GM23338 (cell line): Measurements from ENCODE around the gene DAZAP1. TPM values are rescaled to one million over a fixed set of nuclear protein-coding genes. Genes with fewer than 3 reads are reported as not detected.
A peak's percentile ranks its signal among the peaks of the same experiment; 100 is the strongest.

Source experiments
- ATAC-seq: fragments of 200-7000 bp; cut with Tn5 transposase; 3 replicates; pipeline ENCODE4 v1.9.1; 2020
- DNase-seq: peaks from one replicate; pipeline ENCODE4 v3.0.0-alpha.2; 2015; ENCODE audit warnings: low spot score
- H2AFZ ChIP-seq: fragments of 200-600 bp; sonication (generic); 2 replicates; pipeline ENCODE4 v1.8.0; 2016; ENCODE audit warnings: antibody characterized with exemption, mild to moderate bottlenecking, moderate library complexity
- H3F3A ChIP-seq: fragments of 200-600 bp; sonication (generic); replicated peaks from 2 replicates; pipeline ENCODE4 v1.8.0; 2017; ENCODE audit warnings: antibody characterized with exemption, mixed run types, low read depth
- H3K27ac ChIP-seq: fragments of 200-600 bp; sonication (generic); 2 replicates; pipeline ENCODE4 v1.6.1; 2016; ENCODE audit warnings: low read depth
- H3K27me3 ChIP-seq: fragments of 200-600 bp; sonication (generic); 2 replicates; pipeline ENCODE4 v1.8.0; 2016; ENCODE audit warnings: mild to moderate bottlenecking, mixed run types, moderate library complexity; ENCODE audit not compliant: insufficient read depth
- H3K36me3 ChIP-seq: fragments of 200-600 bp; sonication (generic); 2 replicates; pipeline ENCODE4 v1.8.0; 2016; ENCODE audit warnings: mild to moderate bottlenecking; ENCODE audit not compliant: insufficient read depth
- H3K4me1 ChIP-seq: fragments of 200-600 bp; sonication (generic); 2 replicates; pipeline ENCODE4 v1.8.0; 2016; ENCODE audit warnings: mild to moderate bottlenecking, moderate library complexity; ENCODE audit not compliant: insufficient read depth
- H3K4me2 ChIP-seq: fragments of 200-600 bp; sonication (generic); 2 replicates; pipeline ENCODE4 v1.7.1; 2017; ENCODE audit warnings: mixed run types
- H3K4me3 ChIP-seq: fragments of 200-600 bp; sonication (generic); 2 replicates; pipeline ENCODE4 v1.6.1; 2016; ENCODE audit warnings: mixed run types
- H3K79me2 ChIP-seq: fragments of 200-600 bp; sonication (generic); replicated peaks from 2 replicates; pipeline ENCODE4 v1.8.0; 2017; ENCODE audit warnings: mild to moderate bottlenecking; ENCODE audit not compliant: insufficient read depth
- H3K9me2 ChIP-seq: fragments of 200-600 bp; sonication (generic); 2 replicates; pipeline ENCODE4 v1.8.0; 2017; ENCODE audit not compliant: insufficient read depth
- H4K20me1 ChIP-seq: fragments of 200-600 bp; sonication (generic); replicated peaks from 2 replicates; pipeline ENCODE4 v1.8.0; 2017; ENCODE audit warnings: mild to moderate bottlenecking; ENCODE audit not compliant: insufficient read depth
- H3K27ac Mint-ChIP-seq: 2 replicates; pipeline ENCODE4 v1.8.0; 2020; ENCODE audit warnings: inconsistent platforms, mild to moderate bottlenecking, moderate library complexity, mixed read lengths
- H3K27me3 Mint-ChIP-seq: 3 replicates; pipeline ENCODE4 v1.8.0; 2022; ENCODE audit warnings: low read depth, mild to moderate bottlenecking, moderate library complexity, mixed read lengths, inconsistent platforms; ENCODE audit not compliant: insufficient read depth, poor library complexity
- H3K36me3 Mint-ChIP-seq: 3 replicates; pipeline ENCODE4 v1.8.0; 2021; ENCODE audit warnings: low read depth, mild to moderate bottlenecking, inconsistent platforms, moderate library complexity, mixed read lengths
- H3K4me1 Mint-ChIP-seq: 3 replicates; pipeline ENCODE4 v1.8.0; 2020; ENCODE audit warnings: mild to moderate bottlenecking, inconsistent platforms, mixed read lengths
- H3K4me3 Mint-ChIP-seq: 3 replicates; pipeline ENCODE4 v1.8.0; 2021; ENCODE audit warnings: moderate library complexity, mild to moderate bottlenecking, inconsistent platforms, mixed read lengths
- H3K9me3 Mint-ChIP-seq: 3 replicates; pipeline ENCODE4 v1.8.0; 2020; ENCODE audit warnings: moderate library complexity, mild to moderate bottlenecking, inconsistent platforms, mixed read lengths
- CREB1 ChIP-seq: fragments of 250-450 bp; sonication (Bioruptor Pico); IDR thresholded peaks from 2 replicates; pipeline ENCODE4 v1.5.0; 2020; ENCODE audit warnings: low read depth, mild to moderate bottlenecking, moderate library complexity
- EZH2 ChIP-seq: fragments of 200-600 bp; sonication (generic); IDR thresholded peaks from one replicate; pipeline ENCODE4 v1.8.0; 2017; ENCODE audit warnings: antibody characterized with exemption, mild to moderate bottlenecking, low read depth; ENCODE audit not compliant: unreplicated experiment
- EZH2phosphoT487 ChIP-seq: fragments of 200-600 bp; sonication (generic); IDR thresholded peaks from one replicate; pipeline ENCODE4 v1.8.1; 2018; ENCODE audit warnings: antibody characterized with exemption; ENCODE audit not compliant: unreplicated experiment
- JUNB ChIP-seq: IDR thresholded peaks from one replicate; pipeline ENCODE4 v1.6.1; 2016; ENCODE audit warnings: antibody characterized with exemption; ENCODE audit not compliant: unreplicated experiment
- STAT1 ChIP-seq: IDR thresholded peaks from one replicate; pipeline ENCODE4 v1.6.1; 2016; ENCODE audit warnings: antibody characterized with exemption; ENCODE audit not compliant: unreplicated experiment
- ZNF331 ChIP-seq: fragments of 250-450 bp; sonication (Bioruptor Pico); IDR thresholded peaks from 2 replicates; pipeline ENCODE4 v1.5.0; 2020; ENCODE audit warnings: low read depth, mild to moderate bottlenecking, moderate library complexity
- polyA plus RNA-seq: library from polyadenylated mRNA; unstranded; fragments of >200 nt; fragmentation: Nextera tagmentation; extraction: Ambion mirVana; gene quantifications from 2 replicates; pipeline ENCODE4 v1.2.1, GENCODE V29; 2016
- total RNA-seq: library from RNA; depleted of rRNA; stranded (reverse); fragments of >200 nt; shearing (Covaris generic); gene quantifications from 2 replicates; pipeline ENCODE4 v1.2.3, GENCODE V29; 2014
- TF ChIP-seq, protein P1 (sequence below): IDR thresholded peaks from one replicate; pipeline ENCODE4 v1.6.1; 2018; ENCODE audit warnings: antibody characterized with exemption; ENCODE audit not compliant: unreplicated experiment
- TF ChIP-seq, protein P2 (sequence below): IDR thresholded peaks from 2 replicates; pipeline ENCODE4 v1.6.1; 2016; ENCODE audit warnings: antibody characterized with exemption
- TF ChIP-seq, protein P3 (sequence below): fragments of 250-450 bp; sonication (Bioruptor Pico); IDR thresholded peaks from 2 replicates; pipeline ENCODE4 v1.5.0; 2020; ENCODE audit warnings: mild to moderate bottlenecking, moderate library complexity

The DAZAP1 gene
- total and polyA plus RNA-seq, 2 experiments from 2014 or later: 44.1 to 194 TPM

DNA sequence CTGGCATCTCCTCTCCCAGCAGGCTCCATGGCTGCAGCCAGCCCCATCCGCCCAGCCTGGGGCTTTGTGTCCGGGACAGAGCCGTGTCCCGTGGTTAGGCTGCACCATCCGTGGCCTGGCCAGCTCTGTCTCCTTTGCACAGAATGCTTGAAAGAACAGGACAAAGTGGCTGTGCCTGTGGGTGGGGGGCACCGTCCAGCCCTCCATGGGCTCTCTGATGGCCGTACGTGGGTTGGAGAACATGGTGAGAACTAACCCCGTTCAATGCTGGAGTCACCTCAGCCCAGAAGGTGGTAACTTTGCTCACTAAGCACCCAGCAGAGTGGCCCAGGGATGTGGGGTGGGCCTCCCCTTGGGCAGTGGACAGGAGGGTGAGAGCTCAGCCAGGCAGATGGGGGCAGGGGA is 33.6 kb downstream of the DAZAP1 start (continued):
- TF ChIP-seq, protein P1, sequence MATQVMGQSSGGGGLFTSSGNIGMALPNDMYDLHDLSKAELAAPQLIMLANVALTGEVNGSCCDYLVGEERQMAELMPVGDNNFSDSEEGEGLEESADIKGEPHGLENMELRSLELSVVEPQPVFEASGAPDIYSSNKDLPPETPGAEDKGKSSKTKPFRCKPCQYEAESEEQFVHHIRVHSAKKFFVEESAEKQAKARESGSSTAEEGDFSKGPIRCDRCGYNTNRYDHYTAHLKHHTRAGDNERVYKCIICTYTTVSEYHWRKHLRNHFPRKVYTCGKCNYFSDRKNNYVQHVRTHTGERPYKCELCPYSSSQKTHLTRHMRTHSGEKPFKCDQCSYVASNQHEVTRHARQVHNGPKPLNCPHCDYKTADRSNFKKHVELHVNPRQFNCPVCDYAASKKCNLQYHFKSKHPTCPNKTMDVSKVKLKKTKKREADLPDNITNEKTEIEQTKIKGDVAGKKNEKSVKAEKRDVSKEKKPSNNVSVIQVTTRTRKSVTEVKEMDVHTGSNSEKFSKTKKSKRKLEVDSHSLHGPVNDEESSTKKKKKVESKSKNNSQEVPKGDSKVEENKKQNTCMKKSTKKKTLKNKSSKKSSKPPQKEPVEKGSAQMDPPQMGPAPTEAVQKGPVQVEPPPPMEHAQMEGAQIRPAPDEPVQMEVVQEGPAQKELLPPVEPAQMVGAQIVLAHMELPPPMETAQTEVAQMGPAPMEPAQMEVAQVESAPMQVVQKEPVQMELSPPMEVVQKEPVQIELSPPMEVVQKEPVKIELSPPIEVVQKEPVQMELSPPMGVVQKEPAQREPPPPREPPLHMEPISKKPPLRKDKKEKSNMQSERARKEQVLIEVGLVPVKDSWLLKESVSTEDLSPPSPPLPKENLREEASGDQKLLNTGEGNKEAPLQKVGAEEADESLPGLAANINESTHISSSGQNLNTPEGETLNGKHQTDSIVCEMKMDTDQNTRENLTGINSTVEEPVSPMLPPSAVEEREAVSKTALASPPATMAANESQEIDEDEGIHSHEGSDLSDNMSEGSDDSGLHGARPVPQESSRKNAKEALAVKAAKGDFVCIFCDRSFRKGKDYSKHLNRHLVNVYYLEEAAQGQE: no peak

DNA sequence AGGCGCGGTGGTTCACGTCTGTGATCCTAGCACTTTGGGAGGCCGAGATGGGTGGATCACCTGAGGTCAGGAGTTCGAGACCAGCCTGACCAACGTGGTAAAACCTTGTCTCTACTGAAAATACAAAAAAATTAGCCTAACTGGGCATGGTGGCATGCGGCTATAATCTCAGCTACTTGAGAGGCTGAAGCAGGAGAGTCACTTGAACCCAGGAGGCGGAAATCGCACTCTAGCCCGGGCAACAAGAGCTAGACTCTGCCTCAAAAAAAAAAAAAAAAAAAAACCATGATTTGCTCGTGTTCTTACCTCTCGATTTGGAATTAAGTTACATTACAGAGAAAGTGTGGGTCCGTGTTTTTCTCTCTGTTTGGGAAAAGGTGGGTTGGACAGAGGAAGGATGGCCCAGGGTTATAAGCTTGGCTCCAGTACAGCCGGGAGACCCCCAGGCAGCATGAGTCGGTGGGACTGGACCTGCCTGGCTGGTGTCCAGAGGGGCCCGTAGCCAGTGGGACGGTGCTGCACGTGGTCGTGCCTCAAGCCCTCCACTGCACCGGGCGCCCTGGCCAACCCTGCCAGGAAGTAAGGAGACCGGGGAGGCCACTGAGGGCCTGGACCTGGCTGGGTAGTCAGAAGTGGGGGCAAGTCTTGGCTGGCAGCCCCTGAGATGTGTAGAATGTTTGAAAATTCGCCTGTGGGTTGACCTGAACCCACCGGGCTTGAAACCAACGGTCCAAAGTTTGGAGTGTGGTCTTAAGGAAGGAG is 34.5 kb downstream of the DAZAP1 start:
- Mint-ChIP-seq H3K27ac (0 out of 2 replicates have a peak overlapping the region, but pooled peaks have one; percentile 23), H3K4me1 (peaks cover 20% of the 10 kb centered on the region), H3K4me3 (peak overlapping the region; percentile 97), H3K36me3 (peaks cover 47% of the 10 kb centered on the region), H3K9me3 (no peaks in the 10 kb centered on the region), H3K27me3 (peaks cover 39% of the 10 kb centered on the region)
- Histone ChIP-seq H3K4me1 (peaks cover 16% of the 10 kb centered on the region; the same call in 1 of the 2 replicates), H3F3A (peaks cover 69% of the 10 kb centered on the region), H3K79me2 (peaks cover 24% of the 10 kb centered on the region), H3K9me2 (no peaks in the 10 kb centered on the region), H3K36me3 (peaks cover 24% of the 10 kb centered on the region), H4K20me1 (peaks cover 29% of the 10 kb centered on the region), H2AFZ (no peak overlapping the region), H3K4me3 (no peak overlapping the region), H3K27ac (peak overlapping the region; percentile 72; the same call in 1 of the 2 replicates), H3K4me2 (no peak overlapping the region), H3K27me3 (peaks cover 8% of the 10 kb centered on the region)
- DNase-seq (no peak), ATAC-seq (no peak)
- TF ChIP-seq EZH2phosphoT487 (no peak), CREB1 (CRISPR knock-in tag) (no peak), ZNF331 (no peak), EZH2 (no peak), STAT1 (no peak), JUNB (no peak)
- TF ChIP-seq, protein P2, sequence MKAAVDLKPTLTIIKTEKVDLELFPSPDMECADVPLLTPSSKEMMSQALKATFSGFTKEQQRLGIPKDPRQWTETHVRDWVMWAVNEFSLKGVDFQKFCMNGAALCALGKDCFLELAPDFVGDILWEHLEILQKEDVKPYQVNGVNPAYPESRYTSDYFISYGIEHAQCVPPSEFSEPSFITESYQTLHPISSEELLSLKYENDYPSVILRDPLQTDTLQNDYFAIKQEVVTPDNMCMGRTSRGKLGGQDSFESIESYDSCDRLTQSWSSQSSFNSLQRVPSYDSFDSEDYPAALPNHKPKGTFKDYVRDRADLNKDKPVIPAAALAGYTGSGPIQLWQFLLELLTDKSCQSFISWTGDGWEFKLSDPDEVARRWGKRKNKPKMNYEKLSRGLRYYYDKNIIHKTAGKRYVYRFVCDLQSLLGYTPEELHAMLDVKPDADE: no peak
- TF ChIP-seq, protein P1: no peak
- TF ChIP-seq, protein P3, sequence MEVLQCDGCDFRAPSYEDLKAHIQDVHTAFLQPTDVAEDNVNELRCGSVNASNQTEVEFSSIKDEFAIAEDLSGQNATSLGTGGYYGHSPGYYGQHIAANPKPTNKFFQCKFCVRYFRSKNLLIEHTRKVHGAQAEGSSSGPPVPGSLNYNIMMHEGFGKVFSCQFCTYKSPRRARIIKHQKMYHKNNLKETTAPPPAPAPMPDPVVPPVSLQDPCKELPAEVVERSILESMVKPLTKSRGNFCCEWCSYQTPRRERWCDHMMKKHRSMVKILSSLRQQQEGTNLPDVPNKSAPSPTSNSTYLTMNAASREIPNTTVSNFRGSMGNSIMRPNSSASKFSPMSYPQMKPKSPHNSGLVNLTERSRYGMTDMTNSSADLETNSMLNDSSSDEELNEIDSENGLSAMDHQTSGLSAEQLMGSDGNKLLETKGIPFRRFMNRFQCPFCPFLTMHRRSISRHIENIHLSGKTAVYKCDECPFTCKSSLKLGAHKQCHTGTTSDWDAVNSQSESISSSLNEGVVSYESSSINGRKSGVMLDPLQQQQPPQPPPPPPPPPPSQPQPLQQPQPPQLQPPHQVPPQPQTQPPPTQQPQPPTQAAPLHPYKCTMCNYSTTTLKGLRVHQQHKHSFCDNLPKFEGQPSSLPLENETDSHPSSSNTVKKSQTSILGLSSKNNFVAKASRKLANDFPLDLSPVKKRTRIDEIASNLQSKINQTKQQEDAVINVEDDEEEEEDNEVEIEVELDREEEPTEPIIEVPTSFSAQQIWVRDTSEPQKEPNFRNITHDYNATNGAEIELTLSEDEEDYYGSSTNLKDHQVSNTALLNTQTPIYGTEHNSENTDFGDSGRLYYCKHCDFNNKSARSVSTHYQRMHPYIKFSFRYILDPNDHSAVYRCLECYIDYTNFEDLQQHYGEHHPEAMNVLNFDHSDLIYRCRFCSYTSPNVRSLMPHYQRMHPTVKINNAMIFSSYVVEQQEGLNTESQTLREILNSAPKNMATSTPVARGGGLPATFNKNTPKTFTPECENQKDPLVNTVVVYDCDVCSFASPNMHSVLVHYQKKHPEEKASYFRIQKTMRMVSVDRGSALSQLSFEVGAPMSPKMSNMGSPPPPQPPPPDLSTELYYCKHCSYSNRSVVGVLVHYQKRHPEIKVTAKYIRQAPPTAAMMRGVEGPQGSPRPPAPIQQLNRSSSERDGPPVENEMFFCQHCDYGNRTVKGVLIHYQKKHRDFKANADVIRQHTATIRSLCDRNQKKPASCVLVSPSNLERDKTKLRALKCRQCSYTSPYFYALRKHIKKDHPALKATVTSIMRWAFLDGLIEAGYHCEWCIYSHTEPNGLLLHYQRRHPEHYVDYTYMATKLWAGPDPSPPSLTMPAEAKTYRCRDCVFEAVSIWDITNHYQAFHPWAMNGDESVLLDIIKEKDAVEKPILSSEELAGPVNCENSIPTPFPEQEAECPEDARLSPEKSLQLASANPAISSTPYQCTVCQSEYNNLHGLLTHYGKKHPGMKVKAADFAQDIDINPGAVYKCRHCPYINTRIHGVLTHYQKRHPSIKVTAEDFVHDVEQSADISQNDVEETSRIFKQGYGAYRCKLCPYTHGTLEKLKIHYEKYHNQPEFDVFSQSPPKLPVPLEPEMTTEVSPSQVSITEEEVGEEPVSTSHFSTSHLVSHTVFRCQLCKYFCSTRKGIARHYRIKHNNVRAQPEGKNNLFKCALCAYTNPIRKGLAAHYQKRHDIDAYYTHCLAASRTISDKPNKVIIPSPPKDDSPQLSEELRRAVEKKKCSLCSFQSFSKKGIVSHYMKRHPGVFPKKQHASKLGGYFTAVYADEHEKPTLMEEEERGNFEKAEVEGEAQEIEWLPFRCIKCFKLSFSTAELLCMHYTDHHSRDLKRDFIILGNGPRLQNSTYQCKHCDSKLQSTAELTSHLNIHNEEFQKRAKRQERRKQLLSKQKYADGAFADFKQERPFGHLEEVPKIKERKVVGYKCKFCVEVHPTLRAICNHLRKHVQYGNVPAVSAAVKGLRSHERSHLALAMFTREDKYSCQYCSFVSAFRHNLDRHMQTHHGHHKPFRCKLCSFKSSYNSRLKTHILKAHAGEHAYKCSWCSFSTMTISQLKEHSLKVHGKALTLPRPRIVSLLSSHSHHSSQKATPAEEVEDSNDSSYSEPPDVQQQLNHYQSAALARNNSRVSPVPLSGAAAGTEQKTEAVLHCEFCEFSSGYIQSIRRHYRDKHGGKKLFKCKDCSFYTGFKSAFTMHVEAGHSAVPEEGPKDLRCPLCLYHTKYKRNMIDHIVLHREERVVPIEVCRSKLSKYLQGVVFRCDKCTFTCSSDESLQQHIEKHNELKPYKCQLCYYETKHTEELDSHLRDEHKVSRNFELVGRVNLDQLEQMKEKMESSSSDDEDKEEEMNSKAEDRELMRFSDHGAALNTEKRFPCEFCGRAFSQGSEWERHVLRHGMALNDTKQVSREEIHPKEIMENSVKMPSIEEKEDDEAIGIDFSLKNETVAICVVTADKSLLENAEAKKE: no peak
